ENCODE measurements around the gene SLC22A23.

DNA sequence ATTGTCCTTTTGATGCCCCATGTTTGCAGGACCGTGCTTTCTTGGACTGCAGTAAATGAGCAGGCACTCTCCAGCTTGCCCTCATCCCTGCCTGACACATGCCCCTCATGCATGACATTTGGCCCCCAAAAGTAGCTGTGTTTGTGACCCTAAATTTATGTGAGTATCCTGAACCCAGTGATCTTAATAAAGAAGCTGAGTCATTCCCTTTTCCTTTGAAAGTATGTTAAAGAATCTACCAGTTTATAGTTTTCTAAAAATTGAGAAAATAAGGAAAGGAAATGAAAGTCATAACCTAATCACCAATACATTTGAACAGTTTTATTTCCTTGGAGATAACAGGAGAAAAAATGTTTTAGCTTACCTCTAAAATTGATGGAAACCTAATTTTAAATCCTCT, 3.4 kb upstream of the SLC22A23 start:
- TF ChIP-seq, protein P1, sequence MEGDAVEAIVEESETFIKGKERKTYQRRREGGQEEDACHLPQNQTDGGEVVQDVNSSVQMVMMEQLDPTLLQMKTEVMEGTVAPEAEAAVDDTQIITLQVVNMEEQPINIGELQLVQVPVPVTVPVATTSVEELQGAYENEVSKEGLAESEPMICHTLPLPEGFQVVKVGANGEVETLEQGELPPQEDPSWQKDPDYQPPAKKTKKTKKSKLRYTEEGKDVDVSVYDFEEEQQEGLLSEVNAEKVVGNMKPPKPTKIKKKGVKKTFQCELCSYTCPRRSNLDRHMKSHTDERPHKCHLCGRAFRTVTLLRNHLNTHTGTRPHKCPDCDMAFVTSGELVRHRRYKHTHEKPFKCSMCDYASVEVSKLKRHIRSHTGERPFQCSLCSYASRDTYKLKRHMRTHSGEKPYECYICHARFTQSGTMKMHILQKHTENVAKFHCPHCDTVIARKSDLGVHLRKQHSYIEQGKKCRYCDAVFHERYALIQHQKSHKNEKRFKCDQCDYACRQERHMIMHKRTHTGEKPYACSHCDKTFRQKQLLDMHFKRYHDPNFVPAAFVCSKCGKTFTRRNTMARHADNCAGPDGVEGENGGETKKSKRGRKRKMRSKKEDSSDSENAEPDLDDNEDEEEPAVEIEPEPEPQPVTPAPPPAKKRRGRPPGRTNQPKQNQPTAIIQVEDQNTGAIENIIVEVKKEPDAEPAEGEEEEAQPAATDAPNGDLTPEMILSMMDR (IDR thresholded peaks at IDR 0.05), result no peak
- TF ChIP-seq POLR2A (IDR thresholded peaks at IDR 0.05), result no peak
